Measurements from ENCODE around the gene XYLT2. TPM values are rescaled to one million over a fixed set of nuclear protein-coding genes. Genes with fewer than 3 reads are reported as not detected.

XYLT2 gene
- total RNA-seq, 1 donor from 2014 or later: 21.4 TPM

DNA sequence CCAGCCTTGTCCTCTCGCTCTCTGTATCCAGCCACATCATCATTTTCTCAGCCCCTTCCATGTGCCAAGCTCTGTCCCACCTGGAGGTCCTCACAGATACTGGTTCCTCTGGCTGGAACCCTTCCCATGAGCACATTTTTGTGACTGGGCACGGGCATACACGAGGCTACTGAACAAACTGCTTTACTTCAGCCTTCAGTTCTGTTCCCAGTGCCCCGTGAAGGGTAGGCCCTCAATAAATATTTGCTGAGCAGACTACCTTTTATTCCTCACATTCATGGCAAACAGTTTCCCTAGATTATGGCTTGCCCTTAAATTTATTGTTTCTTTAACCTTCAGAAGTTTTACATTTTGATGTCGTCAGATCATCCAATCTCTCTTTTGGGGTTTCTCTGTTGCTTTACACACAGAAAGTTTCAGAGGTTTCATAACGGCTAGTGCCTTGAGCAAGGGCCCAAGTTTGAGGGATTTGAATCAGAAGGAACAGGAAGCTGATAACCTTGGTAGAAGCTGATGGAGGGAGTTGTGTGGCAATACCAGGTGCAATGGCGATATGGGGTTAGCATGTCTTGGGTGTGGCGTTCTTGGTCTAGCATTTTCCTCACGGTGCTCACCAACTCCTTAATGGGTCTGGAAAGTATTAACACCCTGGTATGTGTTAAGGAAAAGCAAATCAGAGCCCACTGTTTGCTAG is 43.9 kb upstream of the XYLT2 start:
- no peak for ATAC-seq (ENCODE audit: low read depth)
- H3K27ac Mint-ChIP-seq: no peak overlapping the region
- peaks cover 9% of the 10 kb centered on the region for H3K27me3 Mint-ChIP-seq
- no peaks in the 10 kb centered on the region for H3K9me3 Mint-ChIP-seq
- POLR2A ChIA-PET: no interaction called here
- no peaks in the 10 kb centered on the region for H3K4me1 Mint-ChIP-seq
- DNase-seq: no peak
- H3K36me3 Mint-ChIP-seq (ENCODE audit: low read depth): no peaks in the 10 kb centered on the region
- no peak overlapping the region for H3K4me3 Mint-ChIP-seq
- intact Hi-C loops (cut with micrococcal nuclease): no loop called here
- TF ChIP-seq, protein P1, sequence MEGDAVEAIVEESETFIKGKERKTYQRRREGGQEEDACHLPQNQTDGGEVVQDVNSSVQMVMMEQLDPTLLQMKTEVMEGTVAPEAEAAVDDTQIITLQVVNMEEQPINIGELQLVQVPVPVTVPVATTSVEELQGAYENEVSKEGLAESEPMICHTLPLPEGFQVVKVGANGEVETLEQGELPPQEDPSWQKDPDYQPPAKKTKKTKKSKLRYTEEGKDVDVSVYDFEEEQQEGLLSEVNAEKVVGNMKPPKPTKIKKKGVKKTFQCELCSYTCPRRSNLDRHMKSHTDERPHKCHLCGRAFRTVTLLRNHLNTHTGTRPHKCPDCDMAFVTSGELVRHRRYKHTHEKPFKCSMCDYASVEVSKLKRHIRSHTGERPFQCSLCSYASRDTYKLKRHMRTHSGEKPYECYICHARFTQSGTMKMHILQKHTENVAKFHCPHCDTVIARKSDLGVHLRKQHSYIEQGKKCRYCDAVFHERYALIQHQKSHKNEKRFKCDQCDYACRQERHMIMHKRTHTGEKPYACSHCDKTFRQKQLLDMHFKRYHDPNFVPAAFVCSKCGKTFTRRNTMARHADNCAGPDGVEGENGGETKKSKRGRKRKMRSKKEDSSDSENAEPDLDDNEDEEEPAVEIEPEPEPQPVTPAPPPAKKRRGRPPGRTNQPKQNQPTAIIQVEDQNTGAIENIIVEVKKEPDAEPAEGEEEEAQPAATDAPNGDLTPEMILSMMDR (IDR thresholded peaks at IDR 0.05): no peak
- CTCF ChIA-PET: no interaction called here

DNA sequence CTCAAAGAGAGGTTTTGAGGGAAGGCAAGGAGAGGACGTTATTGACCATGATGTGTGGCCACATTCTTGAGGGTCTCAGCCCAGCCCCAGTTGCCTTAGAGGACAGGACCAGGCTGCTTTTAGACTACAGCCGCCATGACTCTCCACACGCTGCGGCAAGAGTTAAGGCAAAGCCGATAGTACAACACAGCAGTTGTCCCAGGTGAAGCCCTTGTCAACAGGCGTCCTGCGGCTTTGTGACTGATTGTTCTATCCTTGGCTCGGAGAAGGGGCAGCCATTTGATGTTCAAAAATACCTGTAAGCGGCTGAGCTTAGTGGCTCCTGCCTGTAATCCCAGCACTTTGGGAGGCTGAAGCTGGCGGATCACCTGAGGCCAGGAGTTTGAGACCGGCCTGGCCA is 42.9 kb upstream of the XYLT2 start:
- Mint-ChIP-seq H3K4me1 (no peaks in the 10 kb centered on the region), H3K4me3 (no peak overlapping the region), H3K9me3 (no peaks in the 10 kb centered on the region), H3K27me3 (peaks cover 9% of the 10 kb centered on the region), H3K27ac (no peak overlapping the region), H3K36me3 (ENCODE audit: low read depth) (no peaks in the 10 kb centered on the region)
- TF ChIP-seq, protein P1 (IDR thresholded peaks at IDR 0.05): no peak
- ATAC-seq (ENCODE audit: low read depth): no peak
- DNase-seq: no peak
- ChIA-PET CTCF (no interaction called here), POLR2A (no interaction called here)
- intact Hi-C loops (cut with micrococcal nuclease): no loop called here

DNA sequence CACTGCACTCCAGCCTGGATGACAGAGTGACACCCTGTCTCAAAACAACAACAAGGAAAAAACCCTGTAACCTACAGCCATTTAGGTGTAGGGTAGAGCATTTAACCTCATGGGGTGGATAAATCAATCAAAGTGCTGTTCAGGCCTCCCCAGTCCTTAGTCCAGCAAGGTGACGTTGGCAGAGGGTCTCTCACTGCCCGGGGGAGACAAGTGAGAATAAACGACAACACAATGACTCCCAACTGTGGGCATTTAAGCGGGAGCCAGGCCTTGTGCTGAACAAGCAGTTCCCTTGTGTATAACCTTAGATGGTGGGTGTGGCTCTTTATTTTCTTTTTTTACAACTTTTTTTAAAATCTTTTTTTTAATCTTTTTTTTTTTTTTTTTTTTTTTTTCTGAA is 42.3 kb upstream of the XYLT2 start:
- Mint-ChIP-seq H3K27me3 (peaks cover 9% of the 10 kb centered on the region), H3K9me3 (no peaks in the 10 kb centered on the region), H3K4me3 (no peak overlapping the region), H3K4me1 (no peaks in the 10 kb centered on the region), H3K27ac (no peak overlapping the region), H3K36me3 (ENCODE audit: low read depth) (no peaks in the 10 kb centered on the region)
- CTCF ChIA-PET: no interaction called here
- DNase-seq (no peak), ATAC-seq (ENCODE audit: low read depth) (no peak)
- TF ChIP-seq, protein P1 (IDR thresholded peaks at IDR 0.05): no peak
- intact Hi-C loops (cut with micrococcal nuclease): no loop called here
- POLR2A ChIA-PET: no interaction called here

DNA sequence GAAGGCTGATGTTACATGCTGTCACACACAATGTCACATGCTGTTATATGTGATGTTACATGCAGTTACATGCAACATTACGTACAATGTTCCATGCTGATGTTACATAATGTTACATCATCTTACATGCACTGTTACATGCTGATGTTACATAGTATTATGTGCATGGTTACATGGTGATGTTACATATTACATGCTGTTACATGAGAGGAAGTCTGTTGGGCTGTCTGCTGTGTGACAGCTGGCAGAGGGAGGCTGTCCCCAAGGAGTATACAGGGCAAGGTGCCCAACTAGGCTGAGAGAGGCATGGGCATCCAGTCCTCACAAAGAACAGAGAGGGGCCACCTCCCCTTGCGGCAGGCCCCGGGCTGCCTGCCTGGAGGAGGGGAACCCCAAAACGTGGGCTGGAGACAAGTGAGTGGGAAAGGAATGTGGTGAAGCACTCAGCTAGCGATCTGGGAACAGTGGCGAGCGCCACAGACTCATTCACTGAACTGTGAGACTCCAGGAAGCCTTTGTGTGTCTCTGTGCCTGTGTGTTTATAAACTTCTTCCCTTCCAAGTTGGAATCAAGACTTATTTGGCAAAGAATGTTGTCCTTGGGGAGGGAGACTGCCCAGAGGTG is 41.0 kb upstream of the XYLT2 start:
- Mint-ChIP-seq H3K9me3 (no peaks in the 10 kb centered on the region), H3K27ac (no peak overlapping the region), H3K36me3 (ENCODE audit: low read depth) (no peaks in the 10 kb centered on the region), H3K27me3 (peaks cover 9% of the 10 kb centered on the region), H3K4me3 (no peak overlapping the region), H3K4me1 (no peaks in the 10 kb centered on the region)
- intact Hi-C loops (cut with micrococcal nuclease): no loop called here
- ATAC-seq (ENCODE audit: low read depth): no peak
- POLR2A ChIA-PET: no interaction called here
- CTCF ChIA-PET: interaction anchor here (1.2 kb wide), 1 partner anchor 105 kb away, joined by 4 read pairs; no protein-coding TSS in a partner anchor
- TF ChIP-seq, protein P1 (IDR thresholded peaks at IDR 0.05): no peak
- DNase-seq: no peak

DNA sequence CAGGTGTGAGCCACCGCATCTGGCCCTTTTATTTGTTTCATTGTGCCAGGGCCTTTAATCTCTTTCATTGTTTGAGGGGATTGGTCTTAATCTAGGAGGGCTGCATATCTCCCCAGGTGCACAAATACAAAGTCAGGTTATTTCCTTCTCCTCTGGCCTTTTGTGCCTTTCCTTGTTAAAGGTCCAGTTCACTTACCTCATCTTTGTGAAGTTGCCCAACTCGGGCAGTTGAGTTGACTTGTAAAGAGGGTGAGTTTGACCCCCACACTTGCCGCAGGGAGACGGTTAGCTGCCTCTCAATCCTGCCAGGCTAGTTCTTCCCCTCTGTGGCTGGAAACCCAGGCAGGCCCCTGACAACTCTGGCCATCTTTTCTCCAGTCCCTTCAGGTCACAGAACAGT is 38.3 kb upstream of the XYLT2 start:
- Mint-ChIP-seq H3K4me1 (no peaks in the 10 kb centered on the region), H3K27ac (no peak overlapping the region), H3K4me3 (no peak overlapping the region), H3K27me3 (peaks cover 17% of the 10 kb centered on the region), H3K36me3 (ENCODE audit: low read depth) (no peaks in the 10 kb centered on the region), H3K9me3 (no peaks in the 10 kb centered on the region)
- intact Hi-C loops (cut with micrococcal nuclease): no loop called here
- ATAC-seq (ENCODE audit: low read depth): no peak
- DNase-seq: no peak
- CTCF ChIA-PET: no interaction called here
- POLR2A ChIA-PET: no interaction called here
- TF ChIP-seq, protein P1 (IDR thresholded peaks at IDR 0.05): no peak
